ENCODE measurements around the gene FOXO4. TPM values are rescaled to one million over a fixed set of nuclear protein-coding genes. Genes with fewer than 3 reads are reported as not detected.

FOXO4 gene
- total RNA-seq, 1 donor from 2014 or later = 8.0 TPM

GRCh38 chrX:71111921-71112431 lies 16.3 kb downstream of the FOXO4 start:
- intact Hi-C loops (cut with DNase I) = no loop called here
- Histone ChIP-seq H3K27me3 (no peaks in the 10 kb centered on the region), H3K4me1 (no peaks in the 10 kb centered on the region), H3K4me3 (no peak overlapping the region), H3K9me3 (no peaks in the 10 kb centered on the region), H3K36me3 (no peaks in the 10 kb centered on the region), H3K27ac (no peak overlapping the region)
- no peak for TF ChIP-seq CTCF (IDR thresholded peaks at IDR 0.05)
- DNase-seq (ENCODE audit: low spot score in 2 of 2) = no peak

- Histone ChIP-seq H3K4me3 (peak overlapping the region in 1 of 2 donors; percentile 61), H3K27ac (no peak overlapping the region)
- TF ChIP-seq CTCF (IDR thresholded peaks at IDR 0.05) = no peak
These were observed 21.7 kb downstream of the FOXO4 start for GRCh38 chrX:71117358-71117757.

GRCh38 chrX:71118032-71118984 lies 22.7 kb downstream of the FOXO4 start, which contains the start of gene MED12:
TSS of gene MED12 (plus strand) at chrX:71118596. CDS start at chrX:71118755, 159 bp downstream.
- no peak for TF ChIP-seq CTCF (IDR thresholded peaks at IDR 0.05)
- Histone ChIP-seq H3K4me1 (peaks cover 0 to 4% of the 10 kb centered on the region in 2 donors), H3K36me3 (peaks cover 5 to 22% of the 10 kb centered on the region in 2 donors), H3K4me3 (peak within 1 kb of the TSS; percentile 61 to 62), H3K27ac (peak within 1 kb of the TSS; percentile 66 to 69), H3K9me3 (no peaks in the 10 kb centered on the region), H3K27me3 (no peaks in the 10 kb centered on the region)
- peak; percentile 33 to 86 for DNase-seq (ENCODE audit: low spot score in 2 of 2)
- intact Hi-C loops (cut with DNase I) = loop anchor here (1.0 kb wide), 2 partner anchors 22 to 50 kb away; partner anchors contain the start of gene SNX12

More at GRCh38 chrX:71117358-71117757, 21.7 kb downstream of the FOXO4 start:
- Histone ChIP-seq H3K27me3 (no peaks in the 10 kb centered on the region), H3K4me1 (peaks cover 0 to 4% of the 10 kb centered on the region in 2 donors), H3K9me3 (no peaks in the 10 kb centered on the region), H3K36me3 (peaks cover 0 to 15% of the 10 kb centered on the region in 2 donors)
- intact Hi-C loops (cut with DNase I) = no loop called here
- DNase-seq (ENCODE audit: low spot score in 2 of 2) = no peak

GRCh38 chrX:71118985-71119535 lies 23.4 kb downstream of the FOXO4 start:
- H3K4me3 ChIP-seq = peak overlapping the region; percentile 61 to 62
- no peaks in the 10 kb centered on the region for H3K27me3 ChIP-seq
- peak overlapping the region; percentile 66 to 69 for H3K27ac ChIP-seq
- intact Hi-C loops (cut with DNase I) = loop anchor here (1.0 kb wide), 2 partner anchors 23 to 51 kb away; partner anchors contain the start of gene SNX12
- peaks cover 0 to 4% of the 10 kb centered on the region in 2 donors for H3K4me1 ChIP-seq
- no peaks in the 10 kb centered on the region for H3K9me3 ChIP-seq
- no peak for TF ChIP-seq CTCF (IDR thresholded peaks at IDR 0.05)
- DNase-seq (ENCODE audit: low spot score in 2 of 2) = no peak
- peaks cover 13 to 28% of the 10 kb centered on the region in 2 donors for H3K36me3 ChIP-seq

GRCh38 chrX:71128166-71128833 lies 32.6 kb downstream of the FOXO4 start:
- H3K9me3 ChIP-seq = no peaks in the 10 kb centered on the region
- no peak overlapping the region for H3K27ac ChIP-seq
- DNase-seq (ENCODE audit: low spot score in 2 of 2) = no peak
- intact Hi-C loops (cut with DNase I) = no loop called here
- H3K4me1 ChIP-seq = no peaks in the 10 kb centered on the region
- no peak overlapping the region for H3K4me3 ChIP-seq
- H3K27me3 ChIP-seq = no peaks in the 10 kb centered on the region
- no peak for TF ChIP-seq CTCF (IDR thresholded peaks at IDR 0.05)
- H3K36me3 ChIP-seq = peaks cover 34 to 84% of the 10 kb centered on the region in 2 donors

Measured in ascending aorta (tissue), 2 donors.